Activated CD4-positive, alpha-beta memory T cell treated with anti-CD3 and anti-CD28 coated beads, Interleukin-2, amount 10 ng/mL, durations not matched to agents 7 days and 5 days (primary cell): ENCODE measurements around the gene TRIM33. TPM values are rescaled to one million over a fixed set of nuclear protein-coding genes. Genes with fewer than 3 reads are reported as not detected.
A peak's percentile ranks its signal among the peaks of the same experiment; 100 is the strongest.
"Not testable (repeated sequence)": the region's sequence is repeated elsewhere in the genome, so short reads cannot be mapped to it uniquely, and the experiment has no call there.

Experiments used
- CTCF ChIA-PET: fragments of 350-600 bp; sonication (Branson Sonifier 250); formaldehyde crosslinking; loops from one replicate; lab custom pipeline; 2021; ENCODE audit warnings: antibody characterized with exemption, inconsistent platforms; lab: Charles Lee
- POLR2A ChIA-PET: fragments of 350-600 bp; sonication (Branson Sonifier 250); formaldehyde crosslinking; loops from one replicate; lab custom pipeline; 2021; ENCODE audit warnings: antibody characterized with exemption; lab: Charles Lee
- DNase-seq: peaks from one replicate; pipeline ENCODE4 v3.0.0-alpha.2; 2020
- H3K27ac Mint-ChIP-seq: one replicate; pipeline ENCODE4 v1.8.0; 2021; ENCODE audit warnings: mild to moderate bottlenecking, mixed read lengths
- H3K27me3 Mint-ChIP-seq: one replicate; pipeline ENCODE4 v1.8.0; 2021; ENCODE audit warnings: mixed read lengths
- H3K36me3 Mint-ChIP-seq: one replicate; pipeline ENCODE4 v1.8.0; 2021; ENCODE audit warnings: low read depth, mixed read lengths
- H3K4me1 Mint-ChIP-seq: one replicate; pipeline ENCODE4 v1.8.0; 2021; ENCODE audit warnings: mixed read lengths
- H3K4me3 Mint-ChIP-seq: one replicate; pipeline ENCODE4 v1.8.0; 2021; ENCODE audit warnings: mild to moderate bottlenecking, mixed read lengths
- H3K9me3 Mint-ChIP-seq: one replicate; pipeline ENCODE4 v1.8.0; 2021; ENCODE audit warnings: mixed read lengths
- total RNA-seq, 2 experiments: library from RNA; stranded (reverse); gene quantifications; one replicate each; pipeline ENCODE4 v1.2.3, GENCODE V29; 2021

Gene TRIM33
- total RNA-seq, 2 experiments from 2014 or later, result 36.0 to 36.5 TPM

DNA sequence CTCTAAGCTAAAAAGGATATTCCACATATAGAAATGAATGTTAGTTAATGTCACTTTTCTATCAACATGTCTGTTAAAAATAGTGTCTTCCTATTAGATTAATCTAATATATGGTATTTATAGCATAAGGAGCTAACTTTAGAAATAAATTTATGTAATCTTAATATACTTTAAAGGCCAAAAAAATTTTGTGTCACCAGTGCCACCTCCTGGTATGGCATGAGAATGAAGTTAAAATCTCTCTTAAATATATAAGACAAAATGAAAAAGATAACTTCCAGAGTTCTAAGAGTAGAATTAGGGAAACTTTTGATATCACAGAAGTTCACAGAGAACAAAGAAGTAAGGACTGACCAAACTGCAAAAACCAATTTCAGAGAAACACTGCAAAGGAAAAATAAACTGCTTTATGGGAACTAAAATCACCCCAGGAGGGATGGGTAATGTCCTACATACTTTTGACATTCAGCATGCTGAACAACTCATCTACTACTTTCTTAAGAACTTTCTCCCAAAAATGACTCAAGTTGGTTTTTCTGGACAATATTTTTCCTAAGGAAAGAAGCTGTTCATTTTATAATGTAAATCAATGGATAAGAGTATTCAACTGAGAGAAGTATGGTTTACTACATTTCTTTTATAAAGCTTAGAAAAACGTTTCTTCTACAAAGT is 82.8 kb downstream of the TRIM33 start:
- Mint-ChIP-seq H3K27me3 (no peaks in the 10 kb centered on the region), H3K9me3 (no peaks in the 10 kb centered on the region), H3K4me3 (no peak overlapping the region), H3K27ac (no peak overlapping the region), H3K4me1 (peaks cover 8% of the 10 kb centered on the region), H3K36me3 (peaks cover 44% of the 10 kb centered on the region)
- peak; percentile 18 for DNase-seq
- POLR2A ChIA-PET, result interaction anchor here (0.6 to 1.0 kb wide), 2 partner anchors 83 to 360 kb away, joined by 3 read pairs; partner anchors contain the start of gene TRIM33
- CTCF ChIA-PET, result interaction anchor here (0.6 to 4.3 kb wide), 6 partner anchors 10 to 451 kb away, joined by 3 to 33 read pairs (median 4); no protein-coding TSS in a partner anchor

DNA sequence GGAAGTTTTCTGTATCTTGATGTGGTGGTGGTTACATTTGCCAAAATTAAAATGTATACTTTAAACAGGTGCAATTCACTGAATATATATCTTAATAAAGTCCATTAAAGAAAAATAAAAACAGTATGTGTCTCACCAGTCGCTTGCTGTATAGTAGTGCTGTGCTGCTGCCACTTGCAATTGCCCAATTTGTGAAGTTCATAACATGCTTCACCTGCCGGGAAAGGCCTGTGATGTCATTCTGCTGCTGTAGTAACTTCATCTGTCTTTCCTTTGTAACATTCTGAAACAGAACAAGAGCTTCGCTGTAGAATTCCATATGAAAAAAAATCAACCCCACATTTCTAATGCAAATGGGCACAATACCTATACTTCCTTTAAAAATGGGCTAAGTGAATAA is 83.4 kb downstream of the TRIM33 start:
- Mint-ChIP-seq H3K4me1 (peaks cover 7% of the 10 kb centered on the region), H3K27me3 (no peaks in the 10 kb centered on the region), H3K9me3 (no peaks in the 10 kb centered on the region), H3K36me3 (peaks cover 44% of the 10 kb centered on the region), H3K4me3 (no peak overlapping the region), H3K27ac (no peak overlapping the region)
- ChIA-PET CTCF (interaction anchor here (0.6 to 4.3 kb wide), 6 partner anchors 11 to 450 kb away, joined by 3 to 33 read pairs (median 4); no protein-coding TSS in a partner anchor), POLR2A (interaction anchor here (0.6 to 1.0 kb wide), 2 partner anchors 83 to 360 kb away, joined by 3 read pairs; partner anchors contain the start of gene TRIM33)
- DNase-seq, result no peak

DNA sequence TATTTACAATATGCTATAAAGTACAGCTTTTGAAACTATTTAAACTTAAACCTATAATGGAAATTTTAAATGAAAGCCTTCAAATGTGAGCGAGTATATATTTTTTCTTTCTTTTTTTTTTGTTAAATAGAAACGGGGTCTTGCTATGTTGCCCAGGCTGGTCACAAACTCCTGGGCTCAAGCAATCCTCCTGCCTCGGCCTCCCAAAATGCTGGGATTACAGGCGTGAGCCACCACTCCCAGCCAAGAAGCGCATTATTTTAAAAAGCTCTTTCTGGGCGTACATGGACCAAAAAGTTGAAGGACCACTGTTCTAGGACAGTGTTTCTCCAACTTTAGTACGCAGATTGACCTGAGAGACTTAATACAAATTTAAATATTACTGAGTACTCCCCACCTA is 87.5 kb downstream of the TRIM33 start:
- H3K27ac Mint-ChIP-seq, result no peak overlapping the region
- no peaks in the 10 kb centered on the region for H3K27me3 Mint-ChIP-seq
- POLR2A ChIA-PET, result no interaction called here
- H3K36me3 Mint-ChIP-seq, result peaks cover 66% of the 10 kb centered on the region
- H3K9me3 Mint-ChIP-seq, result no peaks in the 10 kb centered on the region
- no peaks in the 10 kb centered on the region for H3K4me1 Mint-ChIP-seq
- CTCF ChIA-PET, result no interaction called here
- H3K4me3 Mint-ChIP-seq, result no peak overlapping the region
- DNase-seq, result no peak

DNA sequence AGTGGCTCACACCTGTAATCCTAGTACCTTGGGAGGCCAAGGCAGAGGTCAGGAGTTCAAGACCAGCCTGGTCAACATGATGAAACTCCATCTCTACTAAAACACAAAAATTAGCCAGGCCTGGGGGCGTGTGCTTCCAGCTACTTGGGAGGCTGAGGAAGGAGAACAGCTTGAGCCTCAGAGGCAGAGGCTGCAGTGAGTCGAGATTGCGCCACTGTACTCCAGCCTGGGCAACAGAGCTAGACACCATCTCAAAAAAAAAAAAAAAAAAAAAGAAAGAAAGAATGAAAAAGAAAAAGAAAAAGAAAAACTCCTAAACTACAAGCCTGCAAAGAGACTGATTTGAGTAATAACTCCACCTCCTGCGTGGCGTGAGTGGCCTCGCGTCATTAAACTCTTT is 92.1 kb downstream of the TRIM33 start:
- H3K27me3 Mint-ChIP-seq, POLR2A ChIA-PET, DNase-seq, H3K27ac Mint-ChIP-seq, H3K4me3 Mint-ChIP-seq, H3K4me1 Mint-ChIP-seq, H3K9me3 Mint-ChIP-seq: not testable (repeated sequence)
- CTCF ChIA-PET, result interaction anchor here (0.8 kb wide), 1 partner anchor 17 kb away, joined by 4 read pairs; no protein-coding TSS in a partner anchor
- H3K36me3 Mint-ChIP-seq, result peaks cover 66% of the 10 kb centered on the region

DNA sequence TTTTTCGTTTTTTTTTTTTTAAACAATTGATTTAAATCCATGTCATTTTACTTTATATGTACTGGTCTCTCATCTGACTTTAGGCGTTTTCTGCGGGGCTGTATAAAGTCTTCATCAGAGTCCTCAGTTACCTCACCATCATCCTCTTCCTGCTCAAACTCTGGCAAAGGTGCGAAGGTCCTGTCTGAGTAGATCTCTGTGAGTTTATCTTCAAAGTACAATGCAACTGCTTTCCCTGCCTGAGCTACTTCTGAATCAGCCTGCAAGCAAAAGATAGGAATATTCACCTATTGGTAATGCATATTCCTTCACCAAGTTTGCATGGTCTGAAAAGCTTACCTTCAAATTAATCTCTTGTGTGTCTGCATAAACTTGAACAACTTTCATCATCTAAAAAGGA is 113.4 kb downstream of the TRIM33 start:
- H3K27ac Mint-ChIP-seq, result no peak overlapping the region
- H3K4me3 Mint-ChIP-seq, result no peak overlapping the region
- peaks cover 65% of the 10 kb centered on the region for H3K36me3 Mint-ChIP-seq
- H3K9me3 Mint-ChIP-seq, result no peaks in the 10 kb centered on the region
- ChIA-PET POLR2A (no interaction called here), CTCF (interaction anchor here (0.7 kb wide), 1 partner anchor 13 kb away, joined by 4 read pairs; no protein-coding TSS in a partner anchor)
- no peak for DNase-seq
- H3K27me3 Mint-ChIP-seq, result no peaks in the 10 kb centered on the region
- H3K4me1 Mint-ChIP-seq, result no peaks in the 10 kb centered on the region

DNA sequence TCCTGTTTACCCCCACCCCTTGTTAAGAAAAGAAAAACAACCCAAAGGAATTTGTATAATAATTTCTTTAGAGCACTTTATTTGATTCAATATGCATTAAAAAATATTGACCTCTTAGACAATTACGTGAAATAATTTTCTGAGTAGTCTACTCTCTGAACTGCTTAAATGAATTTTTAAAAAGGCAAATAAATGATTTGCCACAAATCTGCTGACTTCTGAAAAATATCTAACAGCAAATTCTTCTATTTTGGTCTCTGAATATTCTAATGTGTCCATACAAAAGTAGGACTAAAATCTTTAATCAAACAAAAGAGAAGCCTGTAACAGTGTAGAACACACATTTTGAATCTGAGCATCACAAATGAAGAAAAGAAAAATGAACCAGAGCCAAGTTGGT is 115.1 kb downstream of the TRIM33 start:
- POLR2A ChIA-PET, result no interaction called here
- CTCF ChIA-PET, result no interaction called here
- H3K27ac Mint-ChIP-seq, result no peak overlapping the region
- H3K4me1 Mint-ChIP-seq, result peaks cover 2% of the 10 kb centered on the region
- no peaks in the 10 kb centered on the region for H3K9me3 Mint-ChIP-seq
- no peak overlapping the region for H3K4me3 Mint-ChIP-seq
- peaks cover 66% of the 10 kb centered on the region for H3K36me3 Mint-ChIP-seq
- no peak for DNase-seq
- H3K27me3 Mint-ChIP-seq, result no peaks in the 10 kb centered on the region

DNA sequence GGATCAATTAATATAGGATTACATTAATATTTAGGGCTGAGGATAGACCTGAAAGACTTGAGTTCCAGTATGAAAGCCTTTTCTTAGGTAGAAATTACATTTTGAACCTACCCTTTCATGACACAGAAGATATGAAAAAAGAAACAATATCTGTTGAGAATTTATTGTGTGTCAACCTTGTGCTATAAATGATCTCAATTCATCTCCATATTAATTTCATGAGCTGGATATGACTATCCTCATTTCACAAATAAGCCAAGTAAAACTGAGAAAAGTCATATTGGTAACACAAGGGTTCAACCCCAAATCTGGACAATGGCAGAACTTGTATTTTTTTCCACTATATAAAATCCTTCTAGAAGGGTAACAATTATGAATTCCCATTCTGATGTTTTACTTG is 120.0 kb downstream of the TRIM33 start:
- H3K27me3 Mint-ChIP-seq, result no peaks in the 10 kb centered on the region
- peaks cover 53% of the 10 kb centered on the region for H3K36me3 Mint-ChIP-seq
- H3K4me1 Mint-ChIP-seq, result peaks cover 2% of the 10 kb centered on the region
- no peak for DNase-seq
- H3K27ac Mint-ChIP-seq, result no peak overlapping the region
- no peak overlapping the region for H3K4me3 Mint-ChIP-seq
- POLR2A ChIA-PET, result no interaction called here
- CTCF ChIA-PET, result no interaction called here
- peaks cover 10% of the 10 kb centered on the region for H3K9me3 Mint-ChIP-seq

DNA sequence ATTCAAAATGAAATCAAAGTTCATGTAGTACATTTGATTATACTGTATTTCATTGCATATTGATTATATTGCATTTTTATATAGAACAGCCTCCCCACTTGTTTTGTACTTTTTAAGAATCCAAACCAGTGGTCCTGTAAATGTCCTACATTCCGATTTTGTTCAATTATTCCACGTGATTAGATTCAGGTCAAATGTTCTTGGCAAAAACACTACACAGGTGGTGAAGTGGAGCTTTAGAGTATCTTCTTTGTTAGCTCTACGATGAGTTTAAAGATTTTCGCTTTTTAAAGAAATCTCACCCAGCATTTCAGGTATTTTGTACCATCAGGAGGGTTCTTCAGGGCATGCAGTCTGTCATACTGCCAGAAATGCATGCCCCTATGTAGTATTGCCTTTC is 120.6 kb downstream of the TRIM33 start:
- H3K27ac Mint-ChIP-seq, result no peak overlapping the region
- H3K36me3 Mint-ChIP-seq, result peaks cover 50% of the 10 kb centered on the region
- no peaks in the 10 kb centered on the region for H3K27me3 Mint-ChIP-seq
- no peak overlapping the region for H3K4me3 Mint-ChIP-seq
- H3K9me3 Mint-ChIP-seq, result peaks cover 14% of the 10 kb centered on the region
- POLR2A ChIA-PET, result no interaction called here
- peaks cover 2% of the 10 kb centered on the region for H3K4me1 Mint-ChIP-seq
- CTCF ChIA-PET, result no interaction called here
- no peak for DNase-seq

DNA sequence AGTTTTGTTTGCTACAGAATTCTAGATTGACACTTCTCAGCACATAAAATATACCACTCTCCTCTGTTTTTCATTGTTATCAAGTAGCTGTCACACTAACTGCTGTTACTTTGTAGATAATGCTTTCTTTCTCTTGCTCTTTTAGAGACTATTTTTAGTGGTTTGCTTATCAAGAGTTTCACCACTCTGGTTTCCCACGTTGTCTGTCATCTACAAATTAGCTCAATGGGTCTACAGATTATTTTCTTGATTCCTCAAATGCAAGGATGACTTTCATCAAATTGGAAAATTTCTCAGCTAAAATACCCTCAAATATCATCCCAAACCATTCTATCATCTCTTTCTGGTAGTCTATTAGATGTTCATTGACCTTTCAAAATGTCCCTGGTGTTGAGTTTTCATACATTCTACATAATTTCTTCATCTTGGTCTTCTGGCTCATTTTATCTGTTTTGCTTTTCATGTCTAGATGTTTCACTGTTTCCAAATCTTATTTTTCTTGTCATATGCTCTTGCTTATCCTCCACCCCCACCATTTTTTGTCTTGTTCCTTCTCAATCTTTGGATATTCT is 122.5 kb downstream of the TRIM33 start:
- H3K9me3 Mint-ChIP-seq, result peaks cover 23% of the 10 kb centered on the region
- H3K4me3 Mint-ChIP-seq, result no peak overlapping the region
- peaks cover 2% of the 10 kb centered on the region for H3K4me1 Mint-ChIP-seq
- H3K36me3 Mint-ChIP-seq, result peaks cover 39% of the 10 kb centered on the region
- no peak overlapping the region for H3K27ac Mint-ChIP-seq
- no peak for DNase-seq
- POLR2A ChIA-PET, result no interaction called here
- CTCF ChIA-PET, result no interaction called here
- no peaks in the 10 kb centered on the region for H3K27me3 Mint-ChIP-seq

DNA sequence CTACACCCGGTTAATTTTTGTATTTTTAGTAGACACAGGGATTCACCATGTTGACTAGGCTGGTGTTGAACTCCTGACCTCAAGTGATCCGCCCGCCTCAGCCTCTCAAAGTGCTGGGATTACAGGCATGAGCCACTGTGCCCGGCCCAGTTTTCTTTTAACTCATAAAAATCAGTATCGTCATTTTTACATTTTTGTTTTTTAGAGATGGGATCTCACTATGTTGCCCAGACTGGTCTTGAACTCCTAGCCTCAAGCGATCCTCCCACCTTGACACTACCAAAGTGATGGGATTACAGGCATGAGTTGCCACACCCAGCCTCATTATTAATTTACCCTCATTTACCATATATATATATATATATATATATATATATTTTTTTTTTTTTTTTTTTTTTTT is 123.4 kb downstream of the TRIM33 start:
- DNase-seq, CTCF ChIA-PET, H3K4me3 Mint-ChIP-seq, H3K27me3 Mint-ChIP-seq, H3K4me1 Mint-ChIP-seq, POLR2A ChIA-PET, H3K27ac Mint-ChIP-seq: not testable (repeated sequence)
- Mint-ChIP-seq H3K9me3 (peaks cover 23% of the 10 kb centered on the region), H3K36me3 (peaks cover 39% of the 10 kb centered on the region)

DNA sequence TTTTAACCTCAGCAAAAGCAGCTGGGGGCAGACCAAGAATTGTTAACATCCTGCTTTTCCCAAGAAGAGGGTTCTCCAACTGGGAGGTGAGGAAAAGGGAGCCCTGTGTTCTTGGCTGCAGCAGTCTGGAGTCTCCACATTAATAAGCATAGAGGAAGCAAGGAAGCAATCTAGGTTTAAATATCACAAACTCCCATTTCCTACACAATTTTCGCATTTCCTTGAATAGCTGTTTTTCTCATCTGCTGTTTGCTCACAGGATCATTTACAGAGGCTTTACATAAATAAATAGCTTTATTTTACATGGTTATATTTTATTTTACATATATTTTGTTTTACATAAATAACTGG is 124.0 kb downstream of the TRIM33 start:
- peaks cover 2% of the 10 kb centered on the region for H3K4me1 Mint-ChIP-seq
- DNase-seq, result no peak
- ChIA-PET CTCF (no interaction called here), POLR2A (no interaction called here)
- H3K27ac Mint-ChIP-seq, result no peak overlapping the region
- H3K4me3 Mint-ChIP-seq, result no peak overlapping the region
- H3K9me3 Mint-ChIP-seq, result peaks cover 23% of the 10 kb centered on the region
- no peaks in the 10 kb centered on the region for H3K27me3 Mint-ChIP-seq
- H3K36me3 Mint-ChIP-seq, result peaks cover 34% of the 10 kb centered on the region

DNA sequence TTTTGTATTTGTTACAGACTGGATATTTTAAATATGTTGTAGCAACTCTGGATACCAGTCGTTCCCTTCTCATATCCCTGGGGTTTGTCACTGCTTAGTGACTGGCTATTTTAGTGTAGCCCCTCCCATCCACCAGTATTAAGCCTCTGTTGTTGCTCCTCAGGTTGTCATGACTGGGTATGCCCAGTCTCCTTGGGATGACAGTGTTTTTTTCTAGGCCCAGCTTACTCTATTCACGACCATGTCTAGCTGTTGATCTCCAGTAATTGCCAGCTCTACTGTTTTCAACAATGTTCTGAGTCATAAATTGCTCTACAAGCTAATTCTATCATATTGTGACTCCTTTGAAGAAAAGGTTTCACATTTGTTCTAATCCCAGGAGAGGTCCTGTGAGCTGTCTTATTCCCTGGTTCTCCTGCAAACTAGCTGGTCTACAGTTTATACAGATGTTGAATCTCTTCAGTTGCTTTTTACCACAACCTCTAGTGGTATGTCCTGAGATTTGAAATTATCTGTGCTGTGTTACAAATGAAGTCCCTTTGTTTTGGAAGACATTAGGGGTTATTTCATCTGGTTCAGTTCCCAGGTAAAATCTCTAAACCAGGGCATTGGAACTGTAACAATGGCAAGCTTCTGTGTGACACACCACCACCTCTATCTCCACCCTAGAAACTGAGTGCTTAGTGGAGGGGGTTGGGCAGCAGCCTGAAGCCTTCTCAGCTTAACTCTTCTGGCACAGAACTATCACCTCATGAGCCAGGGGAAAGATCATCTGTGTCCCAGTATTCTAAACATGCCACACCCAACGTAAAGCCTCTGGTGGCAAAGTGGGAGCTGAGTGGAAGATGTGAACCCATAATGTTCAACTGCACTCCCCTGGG is 124.6 kb downstream of the TRIM33 start:
- H3K27me3 Mint-ChIP-seq, result no peaks in the 10 kb centered on the region
- CTCF ChIA-PET, result no interaction called here
- H3K36me3 Mint-ChIP-seq, result peaks cover 27% of the 10 kb centered on the region
- no peak overlapping the region for H3K27ac Mint-ChIP-seq
- no peak for DNase-seq
- POLR2A ChIA-PET, result no interaction called here
- no peaks in the 10 kb centered on the region for H3K4me1 Mint-ChIP-seq
- H3K9me3 Mint-ChIP-seq, result peaks cover 28% of the 10 kb centered on the region
- H3K4me3 Mint-ChIP-seq, result no peak overlapping the region

DNA sequence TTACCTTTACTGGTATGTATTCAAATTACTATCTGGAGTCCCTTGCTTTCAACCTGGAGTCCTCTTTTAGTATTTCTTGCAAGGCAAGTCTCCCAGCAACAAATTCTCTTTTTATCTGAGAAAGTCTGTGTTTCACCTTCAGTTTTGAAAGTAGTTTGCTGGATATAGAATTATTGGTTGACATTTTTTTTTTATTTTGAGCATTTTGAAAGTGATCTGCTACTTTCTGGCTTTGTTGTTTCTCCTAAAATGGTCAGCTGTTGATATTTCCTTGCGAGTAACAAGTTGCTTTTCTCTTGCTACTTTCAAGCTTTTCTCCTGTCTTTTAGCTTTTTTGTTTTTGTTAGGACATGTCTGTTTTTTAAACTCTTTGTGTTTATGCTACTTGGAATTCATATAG is 126.1 kb downstream of the TRIM33 start:
- peaks cover 29% of the 10 kb centered on the region for H3K9me3 Mint-ChIP-seq
- H3K36me3 Mint-ChIP-seq, result peaks cover 15% of the 10 kb centered on the region
- CTCF ChIA-PET, result interaction anchor here (0.9 to 1.1 kb wide), 2 partner anchors 13 to 15 kb away, joined by 4 read pairs; no protein-coding TSS in a partner anchor
- POLR2A ChIA-PET, result no interaction called here
- H3K27me3 Mint-ChIP-seq, result no peaks in the 10 kb centered on the region
- no peak for DNase-seq
- H3K4me1 Mint-ChIP-seq, result no peaks in the 10 kb centered on the region
- H3K27ac Mint-ChIP-seq, result no peak overlapping the region
- no peak overlapping the region for H3K4me3 Mint-ChIP-seq
